H1 (cell line): ENCODE measurements around the gene EPN3. TPM values are rescaled to one million over a fixed set of nuclear protein-coding genes. Genes with fewer than 3 reads are reported as not detected.
A peak's percentile ranks its signal among the peaks of the same experiment; 100 is the strongest.

ENCODE experiments used
- CTCF ChIA-PET: fragments of 300-600 bp; sonication (Branson Sonifier 250); formaldehyde crosslinking; loops from one replicate; lab custom pipeline; 2021; ENCODE audit not compliant: partially characterized antibody; lab: Charles Lee
- POLR2A ChIA-PET: fragments of 300-600 bp; sonication (Branson Sonifier 250); formaldehyde crosslinking; loops from one replicate; lab custom pipeline; 2021; ENCODE audit warnings: inconsistent platforms; ENCODE audit not compliant: partially characterized antibody; lab: Charles Lee
- DNase-seq, 2 experiments: peaks; one replicate each; pipeline versions ENCODE4 v3.0.0 to v3.0.0-alpha.2; 2010 to 2022; ENCODE audit warnings: low spot score in 2 of 2, low read depth in 1 of 2, mixed read lengths in 1 of 2
- FAIRE-seq: peaks from 2 replicates; lab custom pipeline; 2011; peaks lifted over from hg19 to GRCh38; lab: Jason Lieb, UNC
- H2AFZ ChIP-seq: 2 replicates; pipeline ENCODE4 v1.8.1; 2012; ENCODE audit warnings: low read length, inconsistent platforms
- H2AK5ac ChIP-seq: 2 replicates; pipeline ENCODE4 v1.6.1; 2013; ENCODE audit warnings: low read depth, low read length
- H2BK120ac ChIP-seq: replicated peaks from 2 replicates; pipeline ENCODE3; 2013; ENCODE audit warnings: low read depth, low read length, inconsistent platforms
- H2BK12ac ChIP-seq: 2 replicates; pipeline ENCODE4 v1.6.1; 2013; ENCODE audit warnings: low read depth, low read length
- H2BK15ac ChIP-seq: 2 replicates; pipeline ENCODE4 v1.6.1; 2013; ENCODE audit warnings: low read length
- H2BK20ac ChIP-seq: 2 replicates; pipeline ENCODE4 v1.6.1; 2013; ENCODE audit warnings: low read length
- H2BK5ac ChIP-seq: 2 replicates; pipeline ENCODE4 v1.6.1; 2013; ENCODE audit warnings: low read depth, low read length
- H3K14ac ChIP-seq: 2 replicates; pipeline ENCODE4 v1.6.1; 2013; ENCODE audit warnings: inconsistent platforms; ENCODE audit not compliant: insufficient read length
- H3K18ac ChIP-seq: 2 replicates; pipeline ENCODE4 v1.6.1; 2013; ENCODE audit warnings: low read length; ENCODE audit errors: extremely low read depth
- H3K23ac ChIP-seq: 2 replicates; pipeline ENCODE4 v1.6.1; 2013; ENCODE audit warnings: inconsistent platforms; ENCODE audit not compliant: insufficient read length
- H3K23me2 ChIP-seq: 2 replicates; pipeline ENCODE4 v1.6.1; 2013; ENCODE audit warnings: low read depth, low read length
- H3K27ac ChIP-seq: 2 replicates; pipeline ENCODE4 v1.6.1; 2011; ENCODE audit warnings: low read depth, low read length, inconsistent platforms
- H3K27me3 ChIP-seq, 4 experiments: replicated peaks in 1 of 4; 1 replicate in 1 of 4; 2 replicates in 3 of 4; pipeline versions ENCODE4 v1.6.1 to v1.8.1; 2011 to 2013; ENCODE audit warnings: low read length in 3 of 4, mild to moderate bottlenecking in 3 of 4, inconsistent platforms in 2 of 4, mixed read lengths in 2 of 4, moderate library complexity in 1 of 4; ENCODE audit not compliant: control insufficient read depth in 3 of 4, insufficient read depth in 3 of 4; ENCODE audit errors: extremely low read depth in 1 of 4
- H3K36me3 ChIP-seq, 4 experiments: 2 replicates each; pipeline versions ENCODE4 v1.6.1 to v1.8.1; 2011 to 2013; ENCODE audit warnings: mild to moderate bottlenecking in 4 of 4, low read length in 3 of 4, moderate library complexity in 2 of 4, control low read depth in 1 of 4, inconsistent platforms in 1 of 4; ENCODE audit not compliant: insufficient read depth in 4 of 4, control insufficient read depth in 2 of 4
- H3K4ac ChIP-seq: replicated peaks from 2 replicates; pipeline ENCODE3; 2013; ENCODE audit warnings: low read length, low read depth, mixed read lengths, inconsistent platforms; ENCODE audit not compliant: insufficient read length
- H3K4me1 ChIP-seq, 4 experiments: replicated peaks in 1 of 4; 1 replicate in 1 of 4; 2 replicates in 3 of 4; pipeline versions ENCODE4 v1.6.1 to v1.8.1; 2011 to 2013; ENCODE audit warnings: low read length in 3 of 4, inconsistent platforms in 2 of 4, mixed read lengths in 1 of 4; ENCODE audit not compliant: insufficient read depth in 4 of 4, control insufficient read depth in 3 of 4
- H3K4me2 ChIP-seq, 2 experiments: 2 replicates each; pipeline versions ENCODE4 v1.6.1 to v1.8.1; 2011 to 2013; ENCODE audit warnings: low read depth in 2 of 2, low read length in 2 of 2, control low read depth in 1 of 2, inconsistent platforms in 1 of 2, mild to moderate bottlenecking in 1 of 2; ENCODE audit not compliant: insufficient read depth in 1 of 2
- H3K4me3 ChIP-seq, 4 experiments: fragments of 200-600, 300-600 bp in 1 of 4; sonication (generic), shearing (Covaris generic), sonication (Bioruptor Twin) in 1 of 4; 2 replicates each; pipeline versions ENCODE4 v1.5.1 to v1.8.1; 2011 to 2016; ENCODE audit warnings: low read length in 4 of 4, low read depth in 3 of 4, control low read depth in 2 of 4, inconsistent platforms in 2 of 4, mild to moderate bottlenecking in 2 of 4, mixed read lengths in 1 of 4, moderate library complexity in 1 of 4; ENCODE audit not compliant: insufficient read depth in 2 of 4; ENCODE audit errors: extremely low read depth in 1 of 4
- H3K56ac ChIP-seq: replicated peaks from 2 replicates; pipeline ENCODE3; 2013; ENCODE audit warnings: low read depth, mild to moderate bottlenecking, mixed read lengths, low read length, inconsistent platforms; ENCODE audit not compliant: insufficient read length
- H3K79me1 ChIP-seq: 2 replicates; pipeline ENCODE4 v1.6.1; 2013; ENCODE audit warnings: low read depth, low read length, control low read depth
- H3K79me2 ChIP-seq, 2 experiments: 2 replicates each; pipeline versions ENCODE4 v1.6.1 to v1.8.1; 2012 to 2013; ENCODE audit warnings: low read length in 2 of 2, mild to moderate bottlenecking in 2 of 2, inconsistent platforms in 1 of 2; ENCODE audit not compliant: insufficient read depth in 2 of 2, control insufficient read depth in 1 of 2
- H3K9ac ChIP-seq, 4 experiments: replicated peaks in 1 of 4; 1 replicate in 1 of 4; 2 replicates in 3 of 4; pipeline versions ENCODE4 v1.6.1 to v1.8.1; 2011 to 2013; ENCODE audit warnings: low read depth in 3 of 4, low read length in 3 of 4, control low read depth in 2 of 4, mild to moderate bottlenecking in 2 of 4, moderate library complexity in 2 of 4, inconsistent platforms in 1 of 4; ENCODE audit errors: extremely low read depth in 1 of 4
- H3K9me3 ChIP-seq, 2 experiments: 2 replicates each; pipeline versions ENCODE4 v1.6.1 to v1.8.1; 2012 to 2013; ENCODE audit warnings: mild to moderate bottlenecking in 2 of 2, moderate library complexity in 2 of 2, control low read depth in 1 of 2, inconsistent platforms in 1 of 2, low read depth in 1 of 2, low read length in 1 of 2, mixed read lengths in 1 of 2; ENCODE audit not compliant: insufficient read depth in 2 of 2
- H4K20me1 ChIP-seq, 2 experiments: replicated peaks in 1 of 2; 2 replicates each; pipeline versions ENCODE3 to v1.8.1; 2011 to 2013; ENCODE audit warnings: inconsistent platforms in 2 of 2, low read length in 2 of 2, mild to moderate bottlenecking in 1 of 2; ENCODE audit not compliant: insufficient read depth in 2 of 2, control insufficient read depth in 1 of 2
- H4K5ac ChIP-seq: 2 replicates; pipeline ENCODE4 v1.6.1; 2013; ENCODE audit warnings: low read length, low read depth, mixed read lengths, inconsistent platforms; ENCODE audit not compliant: insufficient read length
- H4K8ac ChIP-seq: 2 replicates; pipeline ENCODE4 v1.8.0; 2013; ENCODE audit warnings: mild to moderate bottlenecking, moderate library complexity, low read length, inconsistent platforms; ENCODE audit not compliant: insufficient read depth; ENCODE audit errors: extremely low read depth
- H4K91ac ChIP-seq: replicated peaks from 2 replicates; pipeline ENCODE3; 2013; ENCODE audit warnings: low read length, mixed read lengths, inconsistent platforms; ENCODE audit not compliant: insufficient read length
- CEBPB ChIP-seq: IDR thresholded peaks from 2 replicates; pipeline ENCODE4 v1.6.1; 2012; ENCODE audit warnings: low read depth, low read length
- WGBS, 2 experiments: shearing (Covaris generic) in 1 of 2; methylation state at CpG; one replicate each; pipeline versions ENCODE4 v1.1.6 to v1.1.7; 2013 to 2015; ENCODE audit warnings: low lambda C conversion rate in 2 of 2, mixed read lengths in 2 of 2, inconsistent platforms in 1 of 2, low coverage in 1 of 2, missing lambda C conversion rate in 1 of 2; ENCODE audit not compliant: insufficient replicate concordance in 2 of 2, insufficient coverage in 1 of 2, insufficient read length in 1 of 2; ENCODE audit errors: extremely low coverage in 1 of 2, missing lambda C conversion rate in 1 of 2; 5-methylcytosine and 5-hydroxymethylcytosine counted together
- polyA plus RNA-seq, 7 experiments: library from polyadenylated mRNA; depleted of rRNA in 3 of 7; stranded (reverse) in 5 of 7; unstranded in 2 of 7; fragments of >200 nt in 5 of 7; fragments of 200-250 nt in 2 of 7; gene quantifications; 1 replicate in 5 of 7; 2 replicates in 1 of 7; 4 replicates in 1 of 7; pipeline versions ENCODE4 v1.2.1 to v1.2.3, GENCODE V29; 2011 to 2013; ENCODE audit warnings: missing spikeins in 2 of 7, mixed read lengths in 2 of 7
- total RNA-seq: library from RNA; stranded (reverse); fragmentation: NEBNext Ultra II Directional; extraction: Animal tissue kit (Norgen Biotek cat#: 25700); gene quantifications from 2 replicates; pipeline ENCODE4 v1.2.1, GENCODE V29; 2021

The EPN3 gene
- total and polyA plus RNA-seq, 2 of the 8 experiments (the other 6 are each of a cell fraction or from before 2014, with no cell fraction given) = 6.7 to 7.9 TPM

DNA sequence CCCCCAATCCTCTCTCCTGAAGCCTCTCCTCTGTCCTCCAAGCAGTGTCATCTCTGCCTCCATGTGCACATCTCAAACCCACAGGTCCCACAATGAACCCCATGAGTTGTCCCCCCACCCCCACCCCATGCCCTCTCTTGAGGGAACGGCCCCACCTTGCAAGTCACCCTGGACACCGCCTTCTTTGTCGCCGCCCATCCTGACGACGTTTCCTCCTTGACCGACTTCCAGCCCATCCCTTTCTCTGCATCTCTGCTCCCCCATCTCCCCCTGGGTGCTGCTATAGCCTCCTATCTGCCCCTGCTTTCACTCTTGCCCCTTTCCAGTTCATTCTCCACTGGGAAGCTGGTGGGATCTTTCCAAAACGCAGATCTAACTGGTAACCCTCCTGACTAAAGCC lies 12.8 kb downstream of the EPN3 start:
- Histone ChIP-seq H3K79me1 (no peaks in the 10 kb centered on the region), H3K4me3 (no peak overlapping the region), H4K91ac (peak overlapping the region; percentile 31), H3K9ac (no peak overlapping the region), H3K9me3 (no peaks in the 10 kb centered on the region), H4K5ac (no peak overlapping the region), H3K4ac (no peak overlapping the region), H2BK15ac (0 out of 2 replicates have a peak overlapping the region, but pooled peaks have one; percentile 81), H3K4me1 (peaks cover 6 to 21% (median 16%) of the 10 kb centered on the region in 4 experiments), H3K18ac (no peak overlapping the region), H3K79me2 (no peaks in the 10 kb centered on the region), H3K23ac (no peak overlapping the region), H2BK12ac (0 out of 2 replicates have a peak overlapping the region, but pooled peaks have one; percentile 39), H3K14ac (no peak overlapping the region), H3K56ac (no peak overlapping the region), H3K27me3 (peaks cover 0 to 6% (median 5%) of the 10 kb centered on the region in 4 experiments; a peak in 4 of 7 replicates), H4K20me1 (no peaks in the 10 kb centered on the region), H2BK120ac (no peak overlapping the region), H2BK20ac (no peak overlapping the region), H2AFZ (no peak overlapping the region), H3K36me3 (no peaks in the 10 kb centered on the region), H3K23me2 (peaks cover 5% of the 10 kb centered on the region; the same call in 1 of the 2 replicates), H3K27ac (no peak overlapping the region), H3K4me2 (no peak overlapping the region), H2BK5ac (no peak overlapping the region), H2AK5ac (no peak overlapping the region), H4K8ac (no peak overlapping the region)
- FAIRE-seq (no peak), DNase-seq (no peak)
- WGBS, 2 experiments = 77% methylated on average over 6 of the region's 8 CpGs; no CpG with 5 or more reads in 1 of the 2 experiments
- TF ChIP-seq CEBPB = no peak
- ChIA-PET POLR2A (no interaction called here), CTCF (interaction anchor here (0.6 to 1.5 kb wide), 12 partner anchors 17 to 181 kb away, joined by 3 to 4 read pairs (median 3); no protein-coding TSS in a partner anchor)
